ENCODE measurements around the gene FAH. TPM values are rescaled to one million over a fixed set of nuclear protein-coding genes. Genes with fewer than 3 reads are reported as not detected.

Gene FAH
- total RNA-seq, 1 experiment from 2014 or later = 38.0 TPM

- TF ChIP-seq SIN3A (IDR thresholded peaks at IDR 0.05; ENCODE audit: borderline replicate concordance, insufficient read depth, low read depth, low read length) (no peak), CTCF (IDR thresholded peaks at IDR 0.05) (no peak), POLR2AphosphoS5 (IDR thresholded peaks at IDR 0.05; ENCODE audit: low read depth, low read length) (no peak), TCF7L2 (IDR thresholded peaks at IDR 0.05; ENCODE audit: low read depth, low read length) (no peak), REST (IDR thresholded peaks at IDR 0.05; ENCODE audit: insufficient read depth in 1 of 2, low read depth in 2 of 2, low read length in 1 of 2) (no peak)
- no peak for ATAC-seq
- POLR2A ChIA-PET = no interaction called here
- no peak for DNase-seq (ENCODE audit: low read depth, low spot score)
- H3K27me3 ChIP-seq (ENCODE audit: control insufficient read depth, insufficient read depth, low read length) = peaks cover 2% of the 10 kb centered on the region; the same call in 1 of the 2 replicates
- no peaks in the 10 kb centered on the region for H3K36me3 ChIP-seq (ENCODE audit: control insufficient read depth, insufficient read depth, low read length)
- no peaks in the 10 kb centered on the region for H3K9me3 ChIP-seq (ENCODE audit: control insufficient read depth, insufficient read depth, low read depth, low read length)
- H3K4me1 ChIP-seq (ENCODE audit: control insufficient read depth, insufficient read depth, low read length) = no peaks in the 10 kb centered on the region
- CTCF ChIA-PET = no interaction called here
- no TSS peak for BruUV-seq (replicated peaks)
- no peak overlapping the region for H3K4me3 ChIP-seq (ENCODE audit: low read depth in 2 of 2, low read length in 2 of 2)
- in situ Hi-C loops (cut with HindIII; ENCODE audit: low pct_unique_long_range_greater_than_20kb, low sequenced_read_pairs) = no loop called here
- no peak overlapping the region for H3K27ac ChIP-seq (ENCODE audit: low read length)
- intact Hi-C loops (cut with micrococcal nuclease; ENCODE audit: unreplicated experiment) = no loop called here
These were observed 47.1 kb downstream of the FAH start for GRCh38 chr15:80199869-80200268.

GRCh38 chr15:80201256-80202015, 48.6 kb downstream of the FAH start:
- no TSS peak for BruUV-seq (replicated peaks)
- in situ Hi-C loops (cut with HindIII; ENCODE audit: low pct_unique_long_range_greater_than_20kb, low sequenced_read_pairs) (no loop called here), intact Hi-C loops (cut with micrococcal nuclease; ENCODE audit: unreplicated experiment) (no loop called here)
- no peak for TF ChIP-seq SIN3A (IDR thresholded peaks at IDR 0.05; ENCODE audit: borderline replicate concordance, insufficient read depth, low read depth, low read length)
- TF ChIP-seq TCF7L2 (IDR thresholded peaks at IDR 0.05; ENCODE audit: low read depth, low read length) = no peak
- TF ChIP-seq POLR2AphosphoS5 (IDR thresholded peaks at IDR 0.05; ENCODE audit: low read depth, low read length) = no peak
- no peak for TF ChIP-seq CTCF (IDR thresholded peaks at IDR 0.05)
- TF ChIP-seq REST (IDR thresholded peaks at IDR 0.05; ENCODE audit: insufficient read depth in 1 of 2, low read depth in 2 of 2, low read length in 1 of 2) = no peak
- DNase-seq (ENCODE audit: low read depth, low spot score) = no peak
- ChIA-PET CTCF (no interaction called here), POLR2A (no interaction called here)
- H3K36me3 ChIP-seq (ENCODE audit: control insufficient read depth, insufficient read depth, low read length) = no peaks in the 10 kb centered on the region
- H3K27ac ChIP-seq (ENCODE audit: low read length) = no peak overlapping the region
- no peak overlapping the region for H3K4me3 ChIP-seq (ENCODE audit: low read depth in 2 of 2, low read length in 2 of 2)
- no peak for ATAC-seq
- no peaks in the 10 kb centered on the region for H3K4me1 ChIP-seq (ENCODE audit: control insufficient read depth, insufficient read depth, low read length)
- H3K9me3 ChIP-seq (ENCODE audit: control insufficient read depth, insufficient read depth, low read depth, low read length) = no peaks in the 10 kb centered on the region
- H3K27me3 ChIP-seq (ENCODE audit: control insufficient read depth, insufficient read depth, low read length) = peaks cover 5% of the 10 kb centered on the region; the same call in 1 of the 2 replicates
